Tibial nerve (tissue), 4 donors: ENCODE results near the gene IFI30. TPM values are rescaled to one million over a fixed set of nuclear protein-coding genes. Genes with fewer than 3 reads are reported as not detected.

Source experiments
- DNase-seq, 2 donors: peaks; one replicate each; pipeline ENCODE4 v3.0.0-alpha.2; 2019; ENCODE audit warnings: low spot score in 2 of 2
- H3K27ac ChIP-seq, 4 donors: fragments of 200-600 bp; sonication (generic) in 3 of 4; one replicate each; pipeline ENCODE4 v1.5.1; 2017 to 2019; ENCODE audit warnings: mild to moderate bottlenecking in 1 of 4
- H3K27me3 ChIP-seq, 2 donors: fragments of 200-600 bp; sonication (generic) in 1 of 2; one replicate each; pipeline versions ENCODE4 v1.5.1 to v1.6.0; 2017 to 2019
- H3K36me3 ChIP-seq, 3 donors: fragments of 200-600 bp; sonication (generic); one replicate each; pipeline ENCODE4 v1.5.1; 2018 to 2019
- H3K4me1 ChIP-seq, 4 donors: fragments of 200-600 bp; sonication (generic) in 3 of 4; one replicate each; pipeline ENCODE4 v1.5.1; 2017 to 2019
- H3K4me3 ChIP-seq, 4 donors: fragments of 200-600 bp; sonication (generic) in 3 of 4; one replicate each; pipeline ENCODE4 v1.5.1; 2017 to 2019; ENCODE audit warnings: mild to moderate bottlenecking in 1 of 4, moderate library complexity in 1 of 4
- H3K9me3 ChIP-seq, 4 donors: fragments of 200-600 bp; sonication (generic) in 3 of 4; one replicate each; pipeline ENCODE4 v1.5.1; 2017 to 2019
- CTCF ChIP-seq, 5 experiments: fragments of 200-600 bp in 3 of 5; fragments of 450-650 bp in 2 of 5; sonication (generic) in 3 of 5; IDR thresholded peaks; one replicate each; pipeline ENCODE4 v1.5.1; 2016 to 2019; ENCODE audit warnings: antibody characterized with exemption in 5 of 5, mild to moderate bottlenecking in 3 of 5, moderate library complexity in 2 of 5
- EP300 ChIP-seq, 2 donors: sonication (generic); formaldehyde crosslinking; IDR thresholded peaks; one replicate each; pipeline ENCODE4 v1.6.1; 2017; ENCODE audit warnings: antibody characterized with exemption in 2 of 2, mild to moderate bottlenecking in 1 of 2
- POLR2A ChIP-seq, 2 donors: fragments of 450-650 bp; IDR thresholded peaks; one replicate each; pipeline ENCODE4 v1.6.1; 2017; ENCODE audit warnings: antibody characterized with exemption in 2 of 2, mild to moderate bottlenecking in 2 of 2, moderate library complexity in 2 of 2
- WGBS, 2 donors: methylation state at CpG; one replicate each; pipeline ENCODE4 v1.1.5; 2018; 5-methylcytosine and 5-hydroxymethylcytosine counted together
- total RNA-seq, 4 donors: library from RNA; depleted of rRNA; stranded (reverse); fragments of >200 nt; gene quantifications; one replicate each; pipeline ENCODE4 v1.1.0, GENCODE V29; 2016

Gene IFI30
- total RNA-seq, 4 donors from 2014 or later = 19.0 to 101 (median 29.4) TPM

- no peak overlapping the region for H3K4me3 ChIP-seq
- TF ChIP-seq EP300 (IDR thresholded peaks at IDR 0.05) (no peak), POLR2A (IDR thresholded peaks at IDR 0.05) (no peak), CTCF (IDR thresholded peaks at IDR 0.05) (no peak)
- peaks cover 0 to 38% (median 6%) of the 10 kb centered on the region in 3 donors for H3K36me3 ChIP-seq
- no peaks in the 10 kb centered on the region for H3K27me3 ChIP-seq
- WGBS, 2 donors = 86% methylated on average over 8 of the region's 8 CpGs
- H3K9me3 ChIP-seq = no peaks in the 10 kb centered on the region
- no peak for DNase-seq
- H3K4me1 ChIP-seq = peaks cover 0 to 24% (median 3%) of the 10 kb centered on the region in 4 donors
- peak overlapping the region in 3 of 4 donors; percentile 65 to 84 (median 76) for H3K27ac ChIP-seq
Measured at GRCh38 chr19:18171605-18172327, 1.8 kb upstream of the IFI30 start.

- Histone ChIP-seq H3K9me3 (no peaks in the 10 kb centered on the region), H3K27ac (peak overlapping the region in 3 of 4 donors; percentile 65 to 84 (median 76)), H3K27me3 (no peaks in the 10 kb centered on the region), H3K4me1 (peaks cover 0 to 24% (median 3%) of the 10 kb centered on the region in 4 donors), H3K36me3 (peaks cover 0 to 31% (median 0%) of the 10 kb centered on the region in 3 donors), H3K4me3 (no peak overlapping the region)
- DNase-seq = no peak
- 88 to 93% methylated on average over 7 of the region's 7 CpGs for WGBS, 2 donors
- no peak for TF ChIP-seq EP300 (IDR thresholded peaks at IDR 0.05)
Measured at GRCh38 chr19:18172331-18173053, 1.1 kb upstream of the IFI30 start.

- no peaks in the 10 kb centered on the region for H3K9me3 ChIP-seq
- peaks cover 0 to 25% (median 0%) of the 10 kb centered on the region in 3 donors for H3K36me3 ChIP-seq
- H3K27me3 ChIP-seq = no peaks in the 10 kb centered on the region
- TF ChIP-seq CTCF (IDR thresholded peaks at IDR 0.05) = no peak
- DNase-seq = peak in 1 of 2 donors; percentile 61
- H3K4me3 ChIP-seq = peak overlapping the region in 3 of 4 donors; percentile 67 to 81 (median 71)
- H3K27ac ChIP-seq = peak overlapping the region in 3 of 4 donors; percentile 34 to 84 (median 76)
- WGBS, 2 donors = 33 to 41% methylated on average over 18 of the region's 18 CpGs
- peaks cover 0 to 23% (median 3%) of the 10 kb centered on the region in 4 donors for H3K4me1 ChIP-seq
Measured at GRCh38 chr19:18173054-18173571, 500 bp upstream of the IFI30 start.

- peak overlapping the region in 3 of 4 donors; percentile 13 to 71 (median 67) for H3K4me3 ChIP-seq
- peaks cover 0 to 16% (median 3%) of the 10 kb centered on the region in 4 donors for H3K4me1 ChIP-seq
- H3K27ac ChIP-seq = no peak overlapping the region
- 86 to 89% methylated on average over 8 to 11 of the region's 11 CpGs for WGBS, 2 donors
- DNase-seq = no peak
- H3K27me3 ChIP-seq = no peaks in the 10 kb centered on the region
- TF ChIP-seq POLR2A (IDR thresholded peaks at IDR 0.05) (no peak), CTCF (IDR thresholded peaks at IDR 0.05) (no peak), EP300 (IDR thresholded peaks at IDR 0.05) (no peak)
- no peaks in the 10 kb centered on the region for H3K9me3 ChIP-seq
- H3K36me3 ChIP-seq = peaks cover 0 to 6% (median 0%) of the 10 kb centered on the region in 3 donors
Measured at GRCh38 chr19:18174983-18175382, 1.4 kb downstream of the IFI30 start.

GRCh38 chr19:18176367-18177310 is 3.0 kb downstream of the IFI30 start:
- Histone ChIP-seq H3K4me1 (peaks cover 0 to 16% (median 1%) of the 10 kb centered on the region in 4 donors), H3K9me3 (no peaks in the 10 kb centered on the region), H3K27ac (no peak overlapping the region), H3K27me3 (no peaks in the 10 kb centered on the region), H3K36me3 (no peaks in the 10 kb centered on the region), H3K4me3 (no peak overlapping the region)
- WGBS, 2 donors = 78 to 86% methylated on average over 17 to 19 of the region's 19 CpGs
- TF ChIP-seq CTCF (IDR thresholded peaks at IDR 0.05) (no peak), EP300 (IDR thresholded peaks at IDR 0.05) (no peak), POLR2A (IDR thresholded peaks at IDR 0.05) (no peak)
- no peak for DNase-seq
